ENCODE measurements around the gene COX4I2.
"Not testable (repeated sequence)": the region's sequence is repeated elsewhere in the genome, so short reads cannot be mapped to it uniquely, and the experiment has no call there.

COX4I2 gene

GRCh38 chr20:31644701-31645100, 7.0 kb downstream of the COX4I2 start:
- H3K4me3 ChIP-seq (ENCODE audit: low read depth, low read length) = no peak overlapping the region
- no peaks in the 10 kb centered on the region for H3K27me3 ChIP-seq (replicated peaks)
- in situ Hi-C loops (cut with HindIII; ENCODE audit: low pct_ligation_motif_present, low sequenced_read_pairs) = no loop called here
- TF ChIP-seq, protein P1, sequence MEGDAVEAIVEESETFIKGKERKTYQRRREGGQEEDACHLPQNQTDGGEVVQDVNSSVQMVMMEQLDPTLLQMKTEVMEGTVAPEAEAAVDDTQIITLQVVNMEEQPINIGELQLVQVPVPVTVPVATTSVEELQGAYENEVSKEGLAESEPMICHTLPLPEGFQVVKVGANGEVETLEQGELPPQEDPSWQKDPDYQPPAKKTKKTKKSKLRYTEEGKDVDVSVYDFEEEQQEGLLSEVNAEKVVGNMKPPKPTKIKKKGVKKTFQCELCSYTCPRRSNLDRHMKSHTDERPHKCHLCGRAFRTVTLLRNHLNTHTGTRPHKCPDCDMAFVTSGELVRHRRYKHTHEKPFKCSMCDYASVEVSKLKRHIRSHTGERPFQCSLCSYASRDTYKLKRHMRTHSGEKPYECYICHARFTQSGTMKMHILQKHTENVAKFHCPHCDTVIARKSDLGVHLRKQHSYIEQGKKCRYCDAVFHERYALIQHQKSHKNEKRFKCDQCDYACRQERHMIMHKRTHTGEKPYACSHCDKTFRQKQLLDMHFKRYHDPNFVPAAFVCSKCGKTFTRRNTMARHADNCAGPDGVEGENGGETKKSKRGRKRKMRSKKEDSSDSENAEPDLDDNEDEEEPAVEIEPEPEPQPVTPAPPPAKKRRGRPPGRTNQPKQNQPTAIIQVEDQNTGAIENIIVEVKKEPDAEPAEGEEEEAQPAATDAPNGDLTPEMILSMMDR (IDR thresholded peaks at IDR 0.05; ENCODE audit: low read depth, low read length, missing control alignments) = no peak
- DNase-seq = no peak
- H3K36me3 ChIP-seq (replicated peaks) = no peaks in the 10 kb centered on the region
- H3K27ac ChIP-seq = no peak overlapping the region

GRCh38 chr20:31648104-31648503, 10.4 kb downstream of the COX4I2 start:
- H3K27ac ChIP-seq; in situ Hi-C loops (cut with HindIII; ENCODE audit: low pct_ligation_motif_present, low sequenced_read_pairs); H3K36me3 ChIP-seq (replicated peaks): not testable (repeated sequence)

GRCh38 chr20:31652917-31653396, 15.2 kb downstream of the COX4I2 start:
- TF ChIP-seq, protein P1 (IDR thresholded peaks at IDR 0.05; ENCODE audit: low read depth, low read length, missing control alignments) = no peak
- Histone ChIP-seq H3K4me3 (ENCODE audit: low read depth, low read length) (no peak overlapping the region), H3K27ac (no peak overlapping the region), H3K36me3 (replicated peaks) (no peaks in the 10 kb centered on the region), H3K27me3 (replicated peaks) (no peaks in the 10 kb centered on the region)
- DNase-seq = no peak
- in situ Hi-C loops (cut with HindIII; ENCODE audit: low pct_ligation_motif_present, low sequenced_read_pairs) = no loop called here

More at GRCh38 chr20:31648104-31648503, 10.4 kb downstream of the COX4I2 start:
- not testable (repeated sequence) for DNase-seq; H3K4me3 ChIP-seq (ENCODE audit: low read depth, low read length); H3K27me3 ChIP-seq (replicated peaks)

DNA sequence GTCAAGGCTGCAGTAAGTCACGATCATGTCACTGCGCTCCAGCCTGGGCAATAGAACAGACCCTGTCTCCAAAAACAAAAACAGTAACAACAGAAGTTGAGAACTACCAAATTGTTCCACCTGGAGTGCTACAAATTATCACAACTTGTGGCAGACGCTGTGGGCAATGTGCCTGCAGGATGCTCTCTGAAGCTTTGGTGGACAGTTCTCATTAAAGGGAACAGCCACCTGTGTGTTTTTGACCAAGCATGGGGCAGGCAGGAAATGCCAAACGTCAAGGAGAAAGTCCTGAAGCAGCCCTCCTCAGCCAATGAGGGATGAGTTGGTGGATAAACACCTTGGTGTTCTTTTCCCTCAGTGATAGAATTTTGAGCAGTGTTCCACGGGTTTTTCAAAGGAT, 15.8 kb downstream of the COX4I2 start:
- TF ChIP-seq, protein P1 (IDR thresholded peaks at IDR 0.05; ENCODE audit: low read depth, low read length, missing control alignments) = no peak
- in situ Hi-C loops (cut with HindIII; ENCODE audit: low pct_ligation_motif_present, low sequenced_read_pairs) = no loop called here
- Histone ChIP-seq H3K27ac (no peak overlapping the region), H3K4me3 (ENCODE audit: low read depth, low read length) (no peak overlapping the region), H3K27me3 (replicated peaks) (no peaks in the 10 kb centered on the region), H3K36me3 (replicated peaks) (no peaks in the 10 kb centered on the region)
- DNase-seq = no peak

GRCh38 chr20:31654534-31654933, 16.8 kb downstream of the COX4I2 start:
- no peaks in the 10 kb centered on the region for H3K36me3 ChIP-seq (replicated peaks)
- TF ChIP-seq, protein P1 (IDR thresholded peaks at IDR 0.05; ENCODE audit: low read depth, low read length, missing control alignments) = no peak
- no peak for DNase-seq
- no peaks in the 10 kb centered on the region for H3K27me3 ChIP-seq (replicated peaks)
- no peak overlapping the region for H3K4me3 ChIP-seq (ENCODE audit: low read depth, low read length)
- in situ Hi-C loops (cut with HindIII; ENCODE audit: low pct_ligation_motif_present, low sequenced_read_pairs) = no loop called here
- no peak overlapping the region for H3K27ac ChIP-seq

- H3K4me3 ChIP-seq (ENCODE audit: low read depth, low read length) = peak overlapping the region; percentile 38
- H3K36me3 ChIP-seq (replicated peaks) = peaks cover 23% of the 10 kb centered on the region
- peak; percentile 55 for DNase-seq
- in situ Hi-C loops (cut with HindIII; ENCODE audit: low pct_ligation_motif_present, low sequenced_read_pairs) = no loop called here
- no peaks in the 10 kb centered on the region for H3K27me3 ChIP-seq (replicated peaks)
- no peak overlapping the region for H3K27ac ChIP-seq
- TF ChIP-seq, protein P1 (IDR thresholded peaks at IDR 0.05; ENCODE audit: low read depth, low read length, missing control alignments) = peak; percentile 75
These were observed 24.1 kb downstream of the COX4I2 start for GRCh38 chr20:31661625-31662371.
